Neural progenitor cell (in vitro differentiated cells): ENCODE measurements around the gene HSPB6. TPM values are rescaled to one million over a fixed set of nuclear protein-coding genes. Genes with fewer than 3 reads are reported as not detected.

Source experiments
- DNase-seq: peaks from one replicate; pipeline ENCODE4 v3.0.0-alpha.2; 2016; ENCODE audit warnings: low spot score
- H2AFZ ChIP-seq: fragments of 200-600 bp; sonication (generic); replicated peaks from 2 replicates; pipeline ENCODE4 v1.6.1; 2016; ENCODE audit warnings: antibody characterized with exemption
- H3F3A ChIP-seq: fragments of 200-600 bp; sonication (generic); 2 replicates; pipeline ENCODE4 v1.6.1; 2016; ENCODE audit warnings: antibody characterized with exemption, low read depth
- H3K27ac ChIP-seq: fragments of 200-600 bp; sonication (generic); 2 replicates; pipeline ENCODE4 v1.5.1; 2016; ENCODE audit warnings: mild to moderate bottlenecking
- H3K27me3 ChIP-seq: fragments of 200-600 bp; sonication (generic); 2 replicates; pipeline ENCODE4 v1.6.1; 2016; ENCODE audit warnings: mild to moderate bottlenecking, moderate library complexity
- H3K36me3 ChIP-seq: fragments of 200-600 bp; sonication (generic); 2 replicates; pipeline ENCODE4 v1.5.1; 2016
- H3K4me1 ChIP-seq: fragments of 200-600 bp; sonication (generic); 2 replicates; pipeline ENCODE4 v1.6.1; 2016; ENCODE audit warnings: mixed run types
- H3K4me2 ChIP-seq: fragments of 200-600 bp; sonication (generic); 2 replicates; pipeline ENCODE4 v1.6.1; 2016
- H3K4me3 ChIP-seq: fragments of 200-600 bp; sonication (generic); 2 replicates; pipeline ENCODE4 v1.5.1; 2016
- H3K79me2 ChIP-seq: fragments of 200-600 bp; sonication (generic); 2 replicates; pipeline ENCODE4 v1.6.1; 2016; ENCODE audit warnings: low read depth
- H3K9ac ChIP-seq: fragments of 200-600 bp; sonication (generic); 2 replicates; pipeline ENCODE4 v1.6.1; 2016
- H3K9me3 ChIP-seq: fragments of 200-600 bp; sonication (generic); 2 replicates; pipeline ENCODE4 v1.5.1; 2016; ENCODE audit warnings: low read depth
- H4K20me1 ChIP-seq: fragments of 200-600 bp; sonication (generic); 2 replicates; pipeline ENCODE4 v1.6.1; 2016; ENCODE audit warnings: low read depth
- H3K27ac Mint-ChIP-seq: 3 replicates; pipeline ENCODE4 v1.8.0; 2021; ENCODE audit warnings: mixed read lengths
- H3K27me3 Mint-ChIP-seq: 2 replicates; pipeline ENCODE4 v1.8.0; 2022; ENCODE audit warnings: low read depth, mild to moderate bottlenecking, inconsistent platforms, moderate library complexity, mixed read lengths; ENCODE audit not compliant: insufficient read depth
- H3K36me3 Mint-ChIP-seq: 3 replicates; pipeline ENCODE4 v1.8.0; 2021; ENCODE audit warnings: mixed read lengths
- H3K4me1 Mint-ChIP-seq: 3 replicates; pipeline ENCODE4 v1.8.0; 2021; ENCODE audit warnings: mixed read lengths
- H3K4me3 Mint-ChIP-seq: 3 replicates; pipeline ENCODE4 v1.8.0; 2021; ENCODE audit warnings: mild to moderate bottlenecking, moderate library complexity, mixed read lengths
- H3K9me3 Mint-ChIP-seq: 3 replicates; pipeline ENCODE4 v1.8.0; 2020; ENCODE audit warnings: mixed read lengths
- EZH2 ChIP-seq: fragments of 200-600 bp; sonication (generic); IDR thresholded peaks from 2 replicates; pipeline ENCODE4 v1.6.1; 2017; ENCODE audit warnings: antibody characterized with exemption, mild to moderate bottlenecking, moderate library complexity
- EZH2phosphoT487 ChIP-seq: fragments of 200-600 bp; sonication (generic); IDR thresholded peaks from 2 replicates; pipeline ENCODE4 v1.6.1; 2017; ENCODE audit warnings: antibody characterized with exemption
- total RNA-seq: library from RNA; depleted of rRNA; stranded (reverse); fragments of >200 nt; gene quantifications from 2 replicates; pipeline ENCODE4 v1.2.3, GENCODE V29; 2015; ENCODE audit warnings: low replicate concordance
- TF ChIP-seq, protein P1 (sequence below): fragments of 200-600 bp; sonication (generic); IDR thresholded peaks from 2 replicates; pipeline ENCODE4 v1.5.1; 2017; ENCODE audit warnings: antibody characterized with exemption, mild to moderate bottlenecking

HSPB6 gene
- total RNA-seq, 1 donor from 2014 or later: not detected

DNA sequence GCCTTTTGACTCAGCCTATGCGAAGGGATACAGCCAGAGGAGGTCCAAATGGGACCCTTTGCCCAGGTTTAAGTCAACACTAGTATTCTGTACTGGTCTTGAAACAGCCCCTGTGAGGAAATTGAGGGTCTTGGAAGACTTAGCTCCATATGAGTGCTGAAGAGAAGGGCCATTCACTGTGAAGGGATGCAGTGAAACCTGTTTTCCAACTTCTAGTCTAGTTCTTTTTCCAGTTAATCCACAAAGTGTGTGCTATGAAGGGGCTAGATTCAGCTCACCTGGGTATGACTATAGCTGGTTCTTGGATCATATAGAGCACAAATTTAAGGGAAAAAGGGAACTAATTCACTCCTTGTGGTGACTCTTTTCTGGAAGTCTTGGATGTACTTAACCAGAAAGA, 48.4 kb downstream of the HSPB6 start:
- Histone ChIP-seq H3K79me2 (no peaks in the 10 kb centered on the region), H3K27ac (no peak overlapping the region), H3K36me3 (no peaks in the 10 kb centered on the region), H3K4me2 (no peak overlapping the region), H3K4me3 (no peak overlapping the region), H2AFZ (no peak overlapping the region), H3F3A (no peaks in the 10 kb centered on the region), H3K27me3 (peaks cover 22% of the 10 kb centered on the region), H4K20me1 (no peaks in the 10 kb centered on the region), H3K4me1 (no peaks in the 10 kb centered on the region), H3K9ac (no peak overlapping the region), H3K9me3 (no peaks in the 10 kb centered on the region)
- no peak overlapping the region for H3K4me3 Mint-ChIP-seq
- DNase-seq: no peak
- H3K27me3 Mint-ChIP-seq: peaks cover 7% of the 10 kb centered on the region
- TF ChIP-seq EZH2phosphoT487: no peak
- no peak for TF ChIP-seq EZH2
- TF ChIP-seq, protein P1, sequence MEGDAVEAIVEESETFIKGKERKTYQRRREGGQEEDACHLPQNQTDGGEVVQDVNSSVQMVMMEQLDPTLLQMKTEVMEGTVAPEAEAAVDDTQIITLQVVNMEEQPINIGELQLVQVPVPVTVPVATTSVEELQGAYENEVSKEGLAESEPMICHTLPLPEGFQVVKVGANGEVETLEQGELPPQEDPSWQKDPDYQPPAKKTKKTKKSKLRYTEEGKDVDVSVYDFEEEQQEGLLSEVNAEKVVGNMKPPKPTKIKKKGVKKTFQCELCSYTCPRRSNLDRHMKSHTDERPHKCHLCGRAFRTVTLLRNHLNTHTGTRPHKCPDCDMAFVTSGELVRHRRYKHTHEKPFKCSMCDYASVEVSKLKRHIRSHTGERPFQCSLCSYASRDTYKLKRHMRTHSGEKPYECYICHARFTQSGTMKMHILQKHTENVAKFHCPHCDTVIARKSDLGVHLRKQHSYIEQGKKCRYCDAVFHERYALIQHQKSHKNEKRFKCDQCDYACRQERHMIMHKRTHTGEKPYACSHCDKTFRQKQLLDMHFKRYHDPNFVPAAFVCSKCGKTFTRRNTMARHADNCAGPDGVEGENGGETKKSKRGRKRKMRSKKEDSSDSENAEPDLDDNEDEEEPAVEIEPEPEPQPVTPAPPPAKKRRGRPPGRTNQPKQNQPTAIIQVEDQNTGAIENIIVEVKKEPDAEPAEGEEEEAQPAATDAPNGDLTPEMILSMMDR: no peak
- H3K4me1 Mint-ChIP-seq: peaks cover 8% of the 10 kb centered on the region
- H3K27ac Mint-ChIP-seq: no peak overlapping the region
- no peaks in the 10 kb centered on the region for H3K9me3 Mint-ChIP-seq
- no peaks in the 10 kb centered on the region for H3K36me3 Mint-ChIP-seq

Other genes with a start within 250 kb of the HSPB6 start
- 175 and 208 TPM in 2 replicates for gene DMKN, start 243.4 kb downstream of the HSPB6 start, total RNA-seq
- gene SBSN, start 228.7 kb downstream of the HSPB6 start, total RNA-seq: not detected in 2 replicates
- not detected in 2 replicates for gene GAPDHS, start 223.6 kb downstream of the HSPB6 start, total RNA-seq
- gene TMEM147, start 211.4 kb downstream of the HSPB6 start, total RNA-seq: 57.8 and 81.7 TPM in 2 replicates
- gene ATP4A, start 193.4 kb downstream of the HSPB6 start, total RNA-seq: 0.12 TPM in 1 of 2 replicates, not detected in the other
- gene PMIS2, start 170.9 kb downstream of the HSPB6 start, total RNA-seq: 0.34 TPM in 1 of 2 replicates, not detected in the other
- gene HAUS5, start 144.3 kb downstream of the HSPB6 start, total RNA-seq: 12.4 and 27.8 TPM in 2 replicates
- 20.1 and 53.7 TPM in 2 replicates for gene RBM42, start 128.0 kb downstream of the HSPB6 start, total RNA-seq
- 0.71 TPM in 1 of 2 replicates, not detected in the other for gene ETV2, start 115.3 kb downstream of the HSPB6 start, total RNA-seq
- gene COX6B1, start 108.7 kb downstream of the HSPB6 start, total RNA-seq: 403 and 511 TPM in 2 replicates
- 1.3 TPM in 1 of 2 replicates, not detected in the other for gene UPK1A, start 90.5 kb downstream of the HSPB6 start, total RNA-seq
- not detected in 2 replicates for gene ZBTB32, start 52.5 kb downstream of the HSPB6 start, total RNA-seq
- 12.6 and 16.0 TPM in 2 replicates for gene KMT2B, start 39.0 kb downstream of the HSPB6 start, total RNA-seq
- 5.0 and 9.2 TPM in 2 replicates for gene IGFLR1, start 14.6 kb downstream of the HSPB6 start, total RNA-seq
- 17.2 and 27.9 TPM in 2 replicates for gene U2AF1L4, start 11.6 kb downstream of the HSPB6 start, total RNA-seq
- 10.9 and 29.6 TPM in 2 replicates for gene PSENEN, start 11.4 kb downstream of the HSPB6 start, total RNA-seq
- 11.4 and 12.4 TPM in 2 replicates for gene LIN37, start 8.5 kb downstream of the HSPB6 start, total RNA-seq
- 7.1 and 13.4 TPM in 2 replicates for gene PROSER3, start 1.1 kb upstream of the HSPB6 start, total RNA-seq
- 6.5 and 15.1 TPM in 2 replicates for gene ARHGAP33, start 18.5 kb upstream of the HSPB6 start, total RNA-seq
- not detected in 2 replicates for gene PRODH2, start 55.8 kb upstream of the HSPB6 start, total RNA-seq
- 0.40 and 0.62 TPM in 2 replicates for gene NPHS1, start 95.5 kb upstream of the HSPB6 start, total RNA-seq
- 2.4 and 5.5 TPM in 2 replicates for gene KIRREL2, start 99.9 kb upstream of the HSPB6 start, total RNA-seq
- 89.5 and 191 TPM in 2 replicates for gene APLP1, start 111.5 kb upstream of the HSPB6 start, total RNA-seq
- 1.3 and 4.7 TPM in 2 replicates for gene NFKBID, start 143.5 kb upstream of the HSPB6 start, total RNA-seq
- gene HCST, start 145.5 kb upstream of the HSPB6 start, total RNA-seq: not detected in 2 replicates
- not detected in 2 replicates for gene TYROBP, start 151.3 kb upstream of the HSPB6 start, total RNA-seq
- 2.3 and 9.5 TPM in 2 replicates for gene LRFN3, start 179.3 kb upstream of the HSPB6 start, total RNA-seq
- gene SDHAF1, start 238.2 kb upstream of the HSPB6 start, total RNA-seq: 4.6 and 18.6 TPM in 2 replicates